NCI-H510A treated with DMSO at 0.1 percent for 48 hours (cell line): ENCODE measurements around the gene TEX38.
A peak's percentile ranks its signal among the peaks of the same experiment; 100 is the strongest.
"Not testable (repeated sequence)": the region's sequence is repeated elsewhere in the genome, so short reads cannot be mapped to it uniquely, and the experiment has no call there.

Experiments used
- DNase-seq: peaks from one replicate; lab custom pipeline; 2025; lab: John Stamatoyannopoulos, UW

The TEX38 gene

GRCh38 chr1:46671554-46671953 lies at the start of gene TEX38:
TSS of gene TEX38 (plus strand) at chr1:46671854. CDS start at chr1:46671935, 81 bp downstream.
- no peak for DNase-seq

- no peak for DNase-seq
Observed at GRCh38 chr1:46621930-46622329, 49.7 kb upstream of the TEX38 start.

GRCh38 chr1:46622344-46622743 lies 49.3 kb upstream of the TEX38 start:
- DNase-seq = no peak

GRCh38 chr1:46623743-46624644 lies 47.7 kb upstream of the TEX38 start:
- no peak for DNase-seq

DNA sequence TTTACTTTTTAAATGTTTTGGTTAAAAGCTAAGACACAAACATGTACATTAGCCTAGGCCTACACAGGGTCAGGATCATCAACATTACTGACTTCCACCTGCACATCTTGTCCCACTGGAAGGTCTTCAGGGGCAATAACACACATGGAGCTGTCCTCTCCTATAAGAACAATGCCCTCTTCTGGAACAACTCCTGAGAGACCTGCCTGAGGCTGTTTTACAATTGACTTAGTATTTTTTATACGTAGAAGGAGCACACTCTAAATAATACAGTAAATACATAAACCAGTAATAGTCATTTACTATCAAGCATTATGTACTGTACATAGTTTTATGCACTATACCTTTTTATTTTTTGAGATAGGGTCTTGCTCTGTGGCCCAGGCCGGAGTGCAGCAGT lies 40.9 kb upstream of the TEX38 start:
- no peak for DNase-seq

GRCh38 chr1:46635205-46635604 lies 36.4 kb upstream of the TEX38 start:
- no peak for DNase-seq

- DNase-seq = no peak
Observed at GRCh38 chr1:46637444-46638083, 34.1 kb upstream of the TEX38 start.

DNA sequence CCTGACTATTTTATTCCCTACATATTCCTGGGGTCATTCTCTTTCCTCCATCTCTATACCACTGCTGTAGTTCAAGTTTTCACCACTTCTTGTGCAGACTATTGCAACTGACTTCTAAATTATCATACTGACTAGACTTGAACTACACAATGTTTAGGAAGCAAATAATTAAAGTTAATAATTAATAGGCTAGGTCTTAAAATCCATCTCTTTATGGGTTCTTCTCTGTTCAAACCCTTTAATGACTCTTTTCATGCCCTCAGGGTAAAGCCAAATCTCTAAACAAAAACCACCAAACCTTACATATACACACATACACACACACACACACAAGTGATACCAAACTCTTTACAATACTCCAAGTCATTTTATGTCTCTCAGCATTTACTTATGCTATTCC lies 32.7 kb upstream of the TEX38 start:
- DNase-seq = no peak

GRCh38 chr1:46639547-46639946 lies 32.1 kb upstream of the TEX38 start:
- no peak for DNase-seq

- no peak for DNase-seq
Observed at GRCh38 chr1:46642115-46642680, 29.5 kb upstream of the TEX38 start.

DNA sequence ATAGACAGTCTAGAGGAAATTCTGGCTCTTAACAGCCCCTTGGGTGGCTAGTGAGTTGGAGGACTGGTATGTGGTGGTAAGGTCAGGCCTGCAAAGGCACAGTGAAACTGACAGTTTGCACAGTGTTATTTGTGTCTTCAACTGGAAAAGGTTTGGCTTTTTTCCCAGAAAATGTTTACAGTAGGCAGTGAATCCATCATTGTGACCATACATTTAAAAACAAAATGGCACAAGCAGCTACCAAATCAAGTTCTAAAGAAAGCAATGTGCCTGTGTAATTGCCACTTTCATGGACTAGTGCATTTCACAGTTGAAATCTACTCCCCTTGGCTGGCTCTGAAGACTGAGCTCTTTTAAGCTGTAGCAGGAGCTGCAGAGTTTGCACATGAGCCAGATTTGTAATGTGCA lies 28.3 kb upstream of the TEX38 start:
- peak; percentile 55 for DNase-seq

DNA sequence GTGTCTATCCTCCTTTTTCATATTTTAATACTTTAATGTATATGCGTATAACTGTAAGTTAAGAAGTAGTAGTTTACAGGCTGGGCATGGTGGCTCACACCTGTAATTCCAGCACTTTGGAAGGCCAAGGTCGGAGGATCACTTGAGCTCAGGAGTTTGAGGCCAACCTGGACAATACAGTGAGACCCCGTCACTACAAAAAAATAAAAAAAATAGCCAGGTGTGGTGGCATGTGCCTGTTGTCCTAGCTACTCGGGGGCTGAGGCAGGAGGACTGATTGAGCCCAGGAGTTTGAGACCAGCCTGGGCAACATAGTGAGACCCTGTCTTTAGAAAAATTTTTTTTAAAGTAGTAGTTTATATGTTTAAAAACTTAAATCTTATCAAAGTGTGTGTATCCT lies 25.8 kb upstream of the TEX38 start:
- no peak for DNase-seq

GRCh38 chr1:46646331-46646730 lies 25.3 kb upstream of the TEX38 start:
- no peak for DNase-seq

DNA sequence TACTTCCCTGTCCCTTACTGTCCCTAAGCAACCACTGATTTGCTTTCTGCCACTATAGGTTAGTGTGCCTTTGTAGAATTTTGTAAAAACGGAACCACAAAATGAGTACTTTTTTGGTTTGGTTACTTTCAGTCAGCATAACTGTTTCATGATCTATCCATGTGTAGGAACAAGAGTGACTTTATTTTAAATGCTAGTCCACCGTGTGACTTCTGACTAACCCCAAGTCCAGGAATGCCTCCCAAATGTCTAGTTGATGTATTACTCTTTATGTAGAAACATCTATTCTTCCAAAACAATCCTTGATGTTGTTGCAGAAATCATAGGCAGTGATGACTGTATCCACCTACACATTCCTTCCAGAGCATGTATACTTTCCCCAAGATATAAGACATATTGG lies 24.8 kb upstream of the TEX38 start:
- DNase-seq = no peak

GRCh38 chr1:46647611-46648010 lies 24.0 kb upstream of the TEX38 start:
- no peak for DNase-seq

DNA sequence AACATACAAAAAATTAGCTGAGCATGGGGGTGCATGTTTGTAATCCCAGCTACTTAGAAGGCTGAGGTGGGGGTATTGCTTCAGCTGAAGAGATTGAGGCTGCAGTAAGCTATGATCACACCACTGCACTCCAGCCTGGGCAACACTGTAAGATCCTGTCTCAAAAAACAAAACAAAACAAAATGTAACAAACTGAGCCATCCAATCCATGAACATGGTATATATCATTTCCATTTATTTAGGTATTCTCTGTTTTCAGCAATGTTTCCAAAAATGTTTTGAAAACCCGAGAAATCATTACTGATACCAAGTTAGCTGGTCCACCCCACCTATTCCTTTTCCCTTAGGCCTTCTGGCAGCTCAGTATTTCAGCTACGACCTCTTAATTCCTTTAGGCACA lies 21.9 kb upstream of the TEX38 start:
- no peak for DNase-seq

GRCh38 chr1:46650491-46650890 lies 21.2 kb upstream of the TEX38 start:
- DNase-seq = no peak

DNA sequence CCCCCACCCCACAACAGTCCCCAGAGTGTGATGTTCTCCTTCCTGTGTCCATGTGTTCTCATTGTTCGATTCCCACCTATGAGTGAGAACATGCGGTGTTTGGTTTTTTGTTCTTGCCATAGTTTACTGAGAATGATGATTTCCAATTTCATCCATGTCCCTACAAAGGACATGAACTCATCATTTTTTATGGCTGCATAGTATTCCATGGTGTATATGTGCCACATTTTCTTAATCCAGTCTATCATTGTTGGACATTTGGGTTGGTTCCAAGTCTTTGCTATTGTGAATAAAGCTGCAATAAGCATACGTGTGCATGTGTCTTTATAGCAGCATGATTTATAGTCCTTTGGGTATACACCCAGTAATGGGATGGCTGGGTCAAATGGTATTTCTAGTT lies 20.5 kb upstream of the TEX38 start:
- DNase-seq = not testable (repeated sequence)

- DNase-seq = no peak
Observed at GRCh38 chr1:46652321-46653100, 19.1 kb upstream of the TEX38 start.

DNA sequence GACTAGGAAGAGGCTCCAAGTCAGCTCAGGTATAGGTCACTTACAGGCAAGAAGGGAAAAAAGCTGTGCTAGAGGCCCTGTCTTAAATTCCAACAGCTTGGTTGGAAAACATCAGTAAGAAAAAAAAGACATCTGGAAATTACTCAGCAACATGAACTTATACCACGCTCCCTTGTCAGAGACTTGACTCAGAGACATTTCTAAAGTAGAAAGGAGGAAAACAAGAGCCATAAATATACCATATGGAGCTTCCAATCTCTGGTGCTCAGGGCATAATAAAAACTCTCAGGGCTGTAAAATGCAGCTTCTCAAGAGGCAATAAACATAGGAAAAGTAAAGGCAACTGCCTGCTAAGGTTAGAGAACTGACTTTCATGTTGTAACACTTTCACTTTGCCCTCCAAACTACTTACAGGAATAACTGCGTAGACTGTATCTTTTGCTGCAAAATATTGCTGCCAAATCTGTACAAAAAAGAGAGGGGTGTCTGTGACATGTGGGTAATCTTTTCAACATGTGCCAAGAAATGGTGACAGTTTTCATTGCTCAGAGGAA lies 18.2 kb upstream of the TEX38 start:
- DNase-seq = no peak

- DNase-seq = no peak
Observed at GRCh38 chr1:46654012-46654411, 17.6 kb upstream of the TEX38 start.

GRCh38 chr1:46654698-46655097 lies 17.0 kb upstream of the TEX38 start:
- DNase-seq = not testable (repeated sequence)
